PFSK-1 (cell line): ENCODE data around the gene CELF4.

Experiments
- FOXP2 ChIP-seq: optimal IDR thresholded peaks from 2 replicates; pipeline ENCODE3; 2011; ENCODE audit warnings: borderline replicate concordance, control low read depth, inconsistent platforms; ENCODE audit not compliant: insufficient read depth; ENCODE audit errors: extremely low read length, extremely low read depth
- POLR2AphosphoS5 ChIP-seq: IDR thresholded peaks from 2 replicates; pipeline ENCODE4 v1.6.1; 2012; ENCODE audit warnings: low read depth, mild to moderate bottlenecking, control low read depth, low read length, moderate library complexity
- REST ChIP-seq, 2 experiments: IDR thresholded peaks; 2 replicates each; pipeline versions ENCODE4 v1.6.1 to v1.8.0; 2011 to 2012; ENCODE audit warnings: low read depth in 2 of 2, low read length in 2 of 2, control low read depth in 1 of 2, inconsistent platforms in 1 of 2, mild to moderate bottlenecking in 1 of 2, moderate library complexity in 1 of 2; ENCODE audit not compliant: insufficient read depth in 1 of 2
- SIN3A ChIP-seq: IDR thresholded peaks from 2 replicates; pipeline ENCODE4 v1.6.1; 2012; ENCODE audit warnings: mild to moderate bottlenecking, low read length, moderate library complexity, borderline replicate concordance; ENCODE audit not compliant: insufficient read depth
- TAF1 ChIP-seq: IDR thresholded peaks from 2 replicates; pipeline ENCODE4 v1.6.1; 2012; ENCODE audit warnings: low read length, control low read depth, borderline replicate concordance; ENCODE audit not compliant: insufficient read depth

Gene CELF4

GRCh38 chr18:37590346-37590745 is 24.7 kb upstream of the CELF4 start:
- no peak for TF ChIP-seq TAF1
- no peak for TF ChIP-seq POLR2AphosphoS5

DNA sequence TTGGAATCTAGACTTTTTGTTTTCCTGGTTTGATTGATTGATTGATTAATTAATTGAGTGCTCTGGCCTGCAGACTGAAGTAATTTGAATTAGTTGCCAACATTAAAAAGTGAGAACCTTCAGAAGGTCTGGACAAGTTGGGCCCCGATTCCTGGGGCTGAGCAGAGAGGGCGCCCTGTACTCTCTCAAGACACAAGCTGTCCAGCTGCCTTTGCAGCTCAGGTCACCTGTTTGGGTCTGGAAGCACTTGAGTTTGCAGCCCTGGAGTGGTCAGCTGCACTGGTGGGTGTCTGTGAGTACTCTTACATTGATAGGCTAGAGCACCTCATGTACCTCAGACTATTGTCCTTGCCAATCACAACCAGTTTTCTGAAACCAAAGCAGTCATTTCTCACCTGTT is 22.7 kb upstream of the CELF4 start:
- TF ChIP-seq SIN3A (no peak), REST (IDR thresholded peaks at IDR 0.05; ENCODE audit: insufficient read depth in 1 of 2, low read depth in 2 of 2, low read length in 2 of 2) (no peak), FOXP2 (no peak), POLR2AphosphoS5 (no peak), TAF1 (no peak)

DNA sequence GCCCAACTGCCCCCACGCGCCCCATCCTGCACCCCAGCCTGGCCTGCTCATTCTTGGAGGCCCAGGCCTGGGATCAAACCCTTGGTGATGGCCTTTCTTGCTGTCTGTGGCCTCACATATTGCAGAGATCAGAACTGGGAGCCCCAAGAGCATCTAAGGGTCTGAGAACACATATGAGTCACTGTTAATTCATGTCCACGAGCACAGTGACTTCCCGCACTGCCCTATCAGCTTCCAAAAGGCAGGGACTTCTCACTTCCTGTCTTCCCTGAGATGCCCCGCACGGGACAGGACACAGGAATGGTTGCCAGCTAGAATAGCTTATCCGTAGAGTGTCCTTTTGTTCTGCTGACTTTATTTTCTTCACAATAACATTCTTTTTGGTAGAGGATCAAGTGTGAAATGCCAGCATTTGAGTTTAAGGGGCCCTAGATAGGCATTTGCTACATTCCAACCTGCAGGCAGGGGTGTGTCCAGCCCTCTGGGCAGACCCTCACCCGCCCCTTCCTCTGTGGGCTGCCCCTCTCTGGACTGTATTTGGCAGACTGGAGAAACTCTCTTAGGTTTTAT is 21.1 kb upstream of the CELF4 start:
- TF ChIP-seq FOXP2 (no peak), SIN3A (no peak), POLR2AphosphoS5 (no peak), TAF1 (no peak), REST (IDR thresholded peaks at IDR 0.05; ENCODE audit: insufficient read depth in 1 of 2, low read depth in 2 of 2, low read length in 2 of 2) (no peak)

- no peak for TF ChIP-seq SIN3A
- TF ChIP-seq REST (IDR thresholded peaks at IDR 0.05; ENCODE audit: insufficient read depth in 1 of 2, low read depth in 2 of 2, low read length in 2 of 2), result no peak
- TF ChIP-seq TAF1, result no peak
- no peak for TF ChIP-seq FOXP2
- TF ChIP-seq POLR2AphosphoS5, result no peak
These were observed 19.5 kb upstream of the CELF4 start for GRCh38 chr18:37584952-37585695.

DNA sequence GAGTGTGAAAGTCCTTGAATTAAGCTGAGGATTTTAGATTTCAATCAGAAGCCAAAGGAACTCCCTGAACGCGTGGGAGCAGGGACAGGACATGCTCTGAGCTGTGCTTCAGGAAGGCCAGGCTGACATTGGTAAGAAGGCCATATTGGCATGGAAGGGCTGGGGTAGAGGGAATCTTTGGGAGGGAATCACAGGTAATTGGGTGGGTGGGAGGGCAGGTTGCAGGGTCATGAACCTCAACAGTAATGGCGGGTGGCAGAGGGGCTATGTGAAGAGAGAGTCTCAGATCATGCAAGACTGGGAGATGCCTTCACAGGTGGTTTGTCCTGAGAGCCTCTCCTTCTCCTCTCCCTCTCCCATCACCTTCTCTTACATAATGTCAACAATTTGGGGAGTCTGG is 18.6 kb upstream of the CELF4 start:
- TF ChIP-seq TAF1 (no peak), FOXP2 (no peak), POLR2AphosphoS5 (no peak), SIN3A (no peak), REST (IDR thresholded peaks at IDR 0.05; ENCODE audit: insufficient read depth in 1 of 2, low read depth in 2 of 2, low read length in 2 of 2) (no peak)
